Right atrium auricular region (tissue), 2 donors: ENCODE data around the gene MRPL4. TPM values are rescaled to one million over a fixed set of nuclear protein-coding genes. Genes with fewer than 3 reads are reported as not detected.
A peak's percentile ranks its signal among the peaks of the same experiment; 100 is the strongest.

Source experiments
- DNase-seq: peaks from one replicate; pipeline ENCODE4 v3.0.0-alpha.2; 2019; ENCODE audit warnings: low spot score
- H3K27ac ChIP-seq, 2 donors: fragments of 200-600 bp; sonication (generic); 1 replicate in 1 of 2; 2 replicates in 1 of 2; pipeline ENCODE4 v1.5.1; 2016 to 2019
- H3K27me3 ChIP-seq, 2 donors: fragments of 200-600 bp; sonication (generic); one replicate each; pipeline versions ENCODE4 v1.5.1 to v1.6.0; 2017 to 2019
- H3K36me3 ChIP-seq: fragments of 200-600 bp; sonication (generic); one replicate; pipeline ENCODE4 v1.5.1; 2016
- H3K4me1 ChIP-seq, 2 donors: fragments of 200-600 bp; sonication (generic); one replicate each; pipeline versions ENCODE4 v1.5.1 to v1.6.0; 2017 to 2019
- H3K4me3 ChIP-seq, 2 donors: fragments of 200-600 bp; sonication (generic); 1 replicate in 1 of 2; 2 replicates in 1 of 2; pipeline ENCODE4 v1.5.1; 2017 to 2019; ENCODE audit warnings: mild to moderate bottlenecking in 1 of 2, moderate library complexity in 1 of 2
- H3K9me3 ChIP-seq, 2 donors: fragments of 200-600 bp; sonication (generic); one replicate each; pipeline ENCODE4 v1.5.1; 2019
- CTCF ChIP-seq, 2 donors: fragments of 200-600 bp; sonication (generic); IDR thresholded peaks; one replicate each; pipeline ENCODE4 v1.5.1; 2019; ENCODE audit warnings: antibody characterized with exemption in 2 of 2
- microRNA-seq, 2 donors: library from miRNA; unstranded; fragments of <30 nt; microRNA quantifications; one replicate each; pipeline ENCODE4, GENCODE V29; 2016 to 2017; ENCODE audit warnings: borderline number of aligned reads in 2 of 2, borderline replicate concordance in 1 of 2
- total RNA-seq, 2 donors: library from RNA; depleted of rRNA; stranded (reverse); fragments of >200 nt; gene quantifications; one replicate each; pipeline ENCODE4 v1.1.0, GENCODE V29; 2016

MRPL4 gene
- total RNA-seq, 2 donors from 2014 or later: 75.9 to 86.3 TPM

GRCh38 chr19:10295847-10296591, 44.0 kb downstream of the MRPL4 start:
- no peak for TF ChIP-seq CTCF (IDR thresholded peaks at IDR 0.05)
- Histone ChIP-seq H3K36me3 (no peaks in the 10 kb centered on the region), H3K4me1 (peaks cover 0 to 37% of the 10 kb centered on the region in 2 donors), H3K27ac (no peak overlapping the region), H3K9me3 (no peaks in the 10 kb centered on the region), H3K27me3 (peaks cover 23 to 36% of the 10 kb centered on the region in 2 donors), H3K4me3 (peak overlapping the region in 1 of 2 donors; percentile 29)
- DNase-seq: no peak

GRCh38 chr19:10299545-10300458, 47.8 kb downstream of the MRPL4 start:
- Histone ChIP-seq H3K27ac (no peak overlapping the region), H3K27me3 (peaks cover 0 to 15% of the 10 kb centered on the region in 2 donors), H3K4me1 (peaks cover 0 to 13% of the 10 kb centered on the region in 2 donors), H3K4me3 (no peak overlapping the region), H3K9me3 (no peaks in the 10 kb centered on the region), H3K36me3 (no peaks in the 10 kb centered on the region)
- TF ChIP-seq CTCF (IDR thresholded peaks at IDR 0.05): no peak
- DNase-seq: no peak

- Histone ChIP-seq H3K4me1 (no peaks in the 10 kb centered on the region), H3K36me3 (no peaks in the 10 kb centered on the region), H3K9me3 (no peaks in the 10 kb centered on the region), H3K27ac (no peak overlapping the region), H3K27me3 (no peaks in the 10 kb centered on the region), H3K4me3 (no peak overlapping the region)
- no peak for TF ChIP-seq CTCF (IDR thresholded peaks at IDR 0.05)
- DNase-seq: no peak
Observed at GRCh38 chr19:10305139-10305806, 53.3 kb downstream of the MRPL4 start.

GRCh38 chr19:10306327-10306726, 54.3 kb downstream of the MRPL4 start:
- no peak overlapping the region for H3K27ac ChIP-seq
- H3K9me3 ChIP-seq: no peaks in the 10 kb centered on the region
- no peak for TF ChIP-seq CTCF (IDR thresholded peaks at IDR 0.05)
- H3K36me3 ChIP-seq: no peaks in the 10 kb centered on the region
- no peak overlapping the region for H3K4me3 ChIP-seq
- no peak for DNase-seq
- H3K4me1 ChIP-seq: no peaks in the 10 kb centered on the region
- H3K27me3 ChIP-seq: no peaks in the 10 kb centered on the region

GRCh38 chr19:10309423-10309822, 57.4 kb downstream of the MRPL4 start, which contains the start of gene ZGLP1:
ZGLP1 (minus strand) TSS chr19:10309815.
- no peaks in the 10 kb centered on the region for H3K27me3 ChIP-seq
- DNase-seq: no peak
- no peak within 1 kb of the TSS for H3K4me3 ChIP-seq
- H3K9me3 ChIP-seq: no peaks in the 10 kb centered on the region
- no peaks in the 10 kb centered on the region for H3K36me3 ChIP-seq
- H3K27ac ChIP-seq: no peak within 1 kb of the TSS
- no peak for TF ChIP-seq CTCF (IDR thresholded peaks at IDR 0.05)
- no peaks in the 10 kb centered on the region for H3K4me1 ChIP-seq

Small RNA genes lying within 50 kb of the gene (microRNA-seq; reads per million reads assigned to microRNA genes)
- 0 reads per million in 2 donors for gene MIR4322

Other genes with a start within 250 kb of the MRPL4 start
- gene COL5A3, start 241.7 kb upstream of the MRPL4 start, total RNA-seq: 1 to 10 TPM; 6.8 to 7.2 TPM
- not detected for gene RDH8, start 238.7 kb upstream of the MRPL4 start, total RNA-seq
- gene SHFL, start 165.9 kb upstream of the MRPL4 start, total RNA-seq: 10 to 100 TPM; 11.6 to 16.8 TPM
- under 1 TPM in 1 of 2 donors, not detected in 1; 0.31 TPM for gene ANGPTL6, start 149.5 kb upstream of the MRPL4 start, total RNA-seq
- gene PPAN, start 145.9 kb upstream of the MRPL4 start, total RNA-seq: 10 to 100 TPM; 12.7 to 23.2 TPM
- gene P2RY11, start 140.5 kb upstream of the MRPL4 start, total RNA-seq: 1 to 10 TPM in 1 of 2 donors, under 1 TPM in 1; 0.30 to 3.9 TPM
- 100 to 1,000 TPM; 163 to 240 TPM for gene EIF3G, start 132.3 kb upstream of the MRPL4 start, total RNA-seq
- gene DNMT1, start 57.3 kb upstream of the MRPL4 start, total RNA-seq: 10 to 100 TPM; 17.2 to 27.7 TPM
- 10 to 100 TPM in 1 of 2 donors, 1 to 10 TPM in 1; 4.3 to 14.7 TPM for gene S1PR2, start 20.9 kb upstream of the MRPL4 start, total RNA-seq
- 10 to 100 TPM; 15.2 to 24.4 TPM for gene ICAM1, start 18.9 kb downstream of the MRPL4 start, total RNA-seq
- gene ICAM4, start 34.7 kb downstream of the MRPL4 start, total RNA-seq: under 1 TPM in 1 of 2 donors, not detected in 1; 0.55 TPM
- 1 to 10 TPM in 1 of 2 donors, under 1 TPM in 1; 0.22 to 1.7 TPM for gene ICAM5, start 37.7 kb downstream of the MRPL4 start, total RNA-seq
- gene ZGLP1, start 57.6 kb downstream of the MRPL4 start, total RNA-seq: under 1 TPM in 1 of 2 donors, not detected in 1; 0.90 TPM
- 10 to 100 TPM; 12.5 to 20.4 TPM for gene FDX2, start 63.8 kb downstream of the MRPL4 start, total RNA-seq
- gene RAVER1, start 81.3 kb downstream of the MRPL4 start, total RNA-seq: 10 to 100 TPM; 14.8 to 24.8 TPM
- 1 to 10 TPM; 5.3 to 7.1 TPM for gene ICAM3, start 87.4 kb downstream of the MRPL4 start, total RNA-seq
- 10 to 100 TPM; 31.7 to 58.8 TPM for gene TYK2, start 128.4 kb downstream of the MRPL4 start, total RNA-seq
- gene CDC37, start 151.3 kb downstream of the MRPL4 start, total RNA-seq: 100 to 1,000 TPM; 130 to 131 TPM
- gene PDE4A, start 168.3 kb downstream of the MRPL4 start, total RNA-seq: 1 to 10 TPM; 9.4 to 9.9 TPM